H9 (cell line): ENCODE measurements around the gene AZGP1. TPM values are rescaled to one million over a fixed set of nuclear protein-coding genes. Genes with fewer than 3 reads are reported as not detected.
"Not testable (repeated sequence)": the region's sequence is repeated elsewhere in the genome, so short reads cannot be mapped to it uniquely, and the experiment has no call there.

Source experiments
- DNase-seq: peaks from one replicate; pipeline ENCODE4 v3.0.0-alpha.2; 2017
- H2AFZ ChIP-seq: one replicate; pipeline ENCODE4 v1.6.1; 2013; ENCODE audit warnings: mild to moderate bottlenecking, low read length, control low read depth, moderate library complexity
- H2AK5ac ChIP-seq: 2 replicates; pipeline ENCODE4 v1.6.1; 2013; ENCODE audit warnings: low read length, control low read depth, mixed read lengths; ENCODE audit not compliant: insufficient read length
- H2BK120ac ChIP-seq: one replicate; pipeline ENCODE4 v1.6.1; 2013; ENCODE audit warnings: low read depth, mild to moderate bottlenecking, low read length, control low read depth, inconsistent platforms; ENCODE audit not compliant: poor library complexity, severe bottlenecking
- H2BK12ac ChIP-seq: 2 replicates; pipeline ENCODE4 v1.6.1; 2013; ENCODE audit warnings: low read length, control low read depth, mixed read lengths, low read depth; ENCODE audit not compliant: insufficient read length
- H2BK15ac ChIP-seq: 2 replicates; pipeline ENCODE4 v1.6.1; 2013; ENCODE audit warnings: low read depth, low read length, control low read depth
- H2BK20ac ChIP-seq: one replicate; pipeline ENCODE4 v1.6.1; 2013; ENCODE audit warnings: low read depth, mild to moderate bottlenecking, low read length, control low read depth, inconsistent platforms; ENCODE audit not compliant: poor library complexity, severe bottlenecking
- H2BK5ac ChIP-seq: 2 replicates; pipeline ENCODE4 v1.6.1; 2013; ENCODE audit warnings: low read length, control low read depth, mixed read lengths; ENCODE audit not compliant: insufficient read length
- H3K14ac ChIP-seq: 2 replicates; pipeline ENCODE4 v1.6.1; 2013; ENCODE audit warnings: low read length, control low read depth; ENCODE audit not compliant: insufficient read depth
- H3K18ac ChIP-seq: 2 replicates; pipeline ENCODE4 v1.6.1; 2013; ENCODE audit warnings: low read depth, mild to moderate bottlenecking, mixed read lengths, low read length, control low read depth; ENCODE audit not compliant: insufficient read length
- H3K23ac ChIP-seq: 2 replicates; pipeline ENCODE4 v1.6.1; 2013; ENCODE audit warnings: low read length, control low read depth, mixed read lengths, low read depth; ENCODE audit not compliant: insufficient read length
- H3K23me2 ChIP-seq: 2 replicates; pipeline ENCODE4 v1.6.1; 2013; ENCODE audit warnings: low read depth, mild to moderate bottlenecking, mixed read lengths, low read length, control low read depth; ENCODE audit not compliant: insufficient read length, poor library complexity, severe bottlenecking
- H3K27ac ChIP-seq: 2 replicates; pipeline ENCODE4 v1.5.1; 2013; ENCODE audit warnings: low read length, control low read depth, mixed read lengths, low read depth; ENCODE audit not compliant: insufficient read length
- H3K27me3 ChIP-seq: 2 replicates; pipeline ENCODE4 v1.6.1; 2013; ENCODE audit warnings: low read length, control low read depth, inconsistent platforms; ENCODE audit not compliant: insufficient read depth
- H3K4ac ChIP-seq: 2 replicates; pipeline ENCODE4 v1.6.1; 2013; ENCODE audit warnings: low read depth, mild to moderate bottlenecking, control low read depth, inconsistent platforms, low read length, moderate library complexity
- H3K4me1 ChIP-seq: 2 replicates; pipeline ENCODE4 v1.6.1; 2013; ENCODE audit warnings: low read length, control low read depth, inconsistent platforms; ENCODE audit not compliant: insufficient read depth
- H3K4me2 ChIP-seq: 2 replicates; pipeline ENCODE4 v1.6.1; 2013; ENCODE audit warnings: low read length, control low read depth, mixed read lengths; ENCODE audit not compliant: insufficient read length, insufficient read depth
- H3K56ac ChIP-seq: 2 replicates; pipeline ENCODE4 v1.6.1; 2013; ENCODE audit warnings: low read depth, mild to moderate bottlenecking, mixed read lengths, low read length, control low read depth; ENCODE audit not compliant: insufficient read length
- H3K79me1 ChIP-seq: 2 replicates; pipeline ENCODE4 v1.6.1; 2013; ENCODE audit warnings: low read depth, mild to moderate bottlenecking, moderate library complexity, low read length, control low read depth, inconsistent platforms; ENCODE audit not compliant: insufficient read depth, poor library complexity, severe bottlenecking
- H3K79me2 ChIP-seq: 2 replicates; pipeline ENCODE4 v1.6.1; 2013; ENCODE audit warnings: low read length, control low read depth, inconsistent platforms; ENCODE audit not compliant: insufficient read depth
- H3K9ac ChIP-seq: 2 replicates; pipeline ENCODE4 v1.6.1; 2013; ENCODE audit warnings: low read length, control low read depth, mixed read lengths; ENCODE audit not compliant: insufficient read length; ENCODE audit errors: extremely low read depth
- H3K9me3 ChIP-seq: one replicate; pipeline ENCODE4 v1.6.1; 2013; ENCODE audit warnings: low read depth, low read length, inconsistent platforms; ENCODE audit not compliant: control insufficient read depth
- H3T11ph ChIP-seq: one replicate; pipeline ENCODE4 v1.6.1; 2013; ENCODE audit warnings: mild to moderate bottlenecking, low read length, control low read depth, inconsistent platforms
- H4K20me1 ChIP-seq: one replicate; pipeline ENCODE4 v1.6.1; 2013; ENCODE audit not compliant: control insufficient read depth, insufficient read length, insufficient read depth
- H4K5ac ChIP-seq: 2 replicates; pipeline ENCODE4 v1.6.1; 2013; ENCODE audit warnings: low read depth, mild to moderate bottlenecking, mixed read lengths, low read length, control low read depth; ENCODE audit not compliant: insufficient read length
- H4K8ac ChIP-seq: replicated peaks from 2 replicates; pipeline ENCODE4 v1.6.1; 2013; ENCODE audit warnings: low read length, control low read depth, mixed read lengths, low read depth; ENCODE audit not compliant: insufficient read length
- H4K91ac ChIP-seq: 2 replicates; pipeline ENCODE4 v1.6.1; 2013; ENCODE audit warnings: low read depth, mild to moderate bottlenecking, moderate library complexity, mixed read lengths, low read length, control low read depth; ENCODE audit not compliant: insufficient read length
- H3K27ac Mint-ChIP-seq, 3 experiments: 2 replicates in 2 of 3; 3 replicates in 1 of 3; pipeline ENCODE4 v1.8.0; 2020 to 2021; ENCODE audit warnings: mixed read lengths in 3 of 3, mild to moderate bottlenecking in 1 of 3, moderate library complexity in 1 of 3
- H3K27me3 Mint-ChIP-seq: 2 replicates; pipeline ENCODE4 v1.8.0; 2021; ENCODE audit warnings: low read depth, mild to moderate bottlenecking, moderate library complexity, mixed read lengths
- H3K36me3 Mint-ChIP-seq, 3 experiments: 2 replicates in 2 of 3; 3 replicates in 1 of 3; pipeline ENCODE4 v1.8.0; 2020 to 2021; ENCODE audit warnings: low read depth in 3 of 3, mixed read lengths in 3 of 3; ENCODE audit not compliant: insufficient read depth in 1 of 3
- H3K4me1 Mint-ChIP-seq, 2 experiments: 2 replicates each; pipeline ENCODE4 v1.8.0; 2020; ENCODE audit warnings: mixed read lengths in 2 of 2
- H3K4me3 Mint-ChIP-seq, 2 experiments: 2 replicates in 1 of 2; 3 replicates in 1 of 2; pipeline ENCODE4 v1.8.0; 2020 to 2021; ENCODE audit warnings: mild to moderate bottlenecking in 2 of 2, mixed read lengths in 2 of 2, moderate library complexity in 1 of 2
- H3K9me3 Mint-ChIP-seq, 2 experiments: 2 replicates in 1 of 2; 3 replicates in 1 of 2; pipeline ENCODE4 v1.8.0; 2020; ENCODE audit warnings: mild to moderate bottlenecking in 2 of 2, mixed read lengths in 2 of 2, moderate library complexity in 1 of 2
- whole genome bisulfite sequencing: extraction: QIAGEN DNeasy Blood & Tissue Kit; methylation state at CpG from one replicate; pipeline ENCODE4 v1.1.7; 2013; ENCODE audit warnings: missing lambda C conversion rate, low lambda C conversion rate, mixed read lengths; ENCODE audit not compliant: insufficient read length; ENCODE audit errors: extremely low coverage; 5-methylcytosine and 5-hydroxymethylcytosine counted together
- total RNA-seq: library from RNA; stranded (reverse); gene quantifications from 2 replicates; pipeline ENCODE4 v1.2.1, GENCODE V29; 2021

AZGP1 gene
- total RNA-seq, 1 experiment from 2014 or later: not detected

- H2BK15ac ChIP-seq, H2BK5ac ChIP-seq, H3K4me3 Mint-ChIP-seq, H3K4ac ChIP-seq, H3T11ph ChIP-seq, DNase-seq, H3K36me3 Mint-ChIP-seq, H2BK20ac ChIP-seq, H3K4me1 ChIP-seq, H4K20me1 ChIP-seq, H3K18ac ChIP-seq, H4K8ac ChIP-seq, H3K9me3 Mint-ChIP-seq, H4K91ac ChIP-seq, H3K27me3 Mint-ChIP-seq, H3K27me3 ChIP-seq, H2BK12ac ChIP-seq, H3K23ac ChIP-seq, H3K14ac ChIP-seq, H3K9ac ChIP-seq, H3K27ac Mint-ChIP-seq, H3K4me2 ChIP-seq, H3K56ac ChIP-seq, H2AK5ac ChIP-seq, H4K5ac ChIP-seq, H3K79me1 ChIP-seq, H3K27ac ChIP-seq, H2BK120ac ChIP-seq, H2AFZ ChIP-seq, H3K23me2 ChIP-seq, H3K9me3 ChIP-seq, H3K79me2 ChIP-seq: not testable (repeated sequence)
- H3K4me1 Mint-ChIP-seq: peaks cover 14 to 15% of the 10 kb centered on the region in 2 experiments
- no CpG with 5 or more reads among the region's 4 CpGs for WGBS
Observed at GRCh38 chr7:99980448-99980872, 4.6 kb upstream of the AZGP1 start.
